Measurements from ENCODE around the gene SYNPR.
"Not testable (repeated sequence)": the region's sequence is repeated elsewhere in the genome, so short reads cannot be mapped to it uniquely, and the experiment has no call there.

Gene SYNPR

GRCh38 chr3:63242124-63242523 lies 36.0 kb upstream of the SYNPR start:
- DNase-seq (ENCODE audit: low read depth, low spot score), result no peak
- TF ChIP-seq CTCF (IDR thresholded peaks at IDR 0.05; ENCODE audit: low read depth, low read length), result no peak
- in situ Hi-C loops (cut with HindIII; ENCODE audit: low sequenced_read_pairs), result no loop called here
- no peak overlapping the region for H3K4me3 ChIP-seq (ENCODE audit: low read depth, low read length)

DNA sequence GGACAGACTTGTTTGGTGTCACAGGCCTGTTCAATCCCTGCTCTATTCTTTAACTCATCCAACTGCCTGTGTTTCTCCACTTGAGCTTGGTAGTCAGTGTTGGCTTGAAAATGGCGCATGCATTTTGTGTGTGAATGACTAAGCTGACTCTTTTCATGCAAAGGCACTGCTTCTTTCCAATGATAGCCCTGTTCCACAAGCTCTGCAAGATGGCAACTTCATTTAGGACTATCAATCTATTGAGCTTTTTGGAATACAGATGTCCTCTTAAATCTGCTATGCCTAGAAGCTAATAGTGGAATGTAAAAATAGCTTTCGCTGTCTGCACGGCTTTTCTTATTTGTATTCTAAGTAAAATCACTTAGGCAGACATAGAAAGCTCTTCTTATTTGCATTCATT lies 33.6 kb upstream of the SYNPR start:
- in situ Hi-C loops (cut with HindIII; ENCODE audit: low sequenced_read_pairs), result no loop called here

DNA sequence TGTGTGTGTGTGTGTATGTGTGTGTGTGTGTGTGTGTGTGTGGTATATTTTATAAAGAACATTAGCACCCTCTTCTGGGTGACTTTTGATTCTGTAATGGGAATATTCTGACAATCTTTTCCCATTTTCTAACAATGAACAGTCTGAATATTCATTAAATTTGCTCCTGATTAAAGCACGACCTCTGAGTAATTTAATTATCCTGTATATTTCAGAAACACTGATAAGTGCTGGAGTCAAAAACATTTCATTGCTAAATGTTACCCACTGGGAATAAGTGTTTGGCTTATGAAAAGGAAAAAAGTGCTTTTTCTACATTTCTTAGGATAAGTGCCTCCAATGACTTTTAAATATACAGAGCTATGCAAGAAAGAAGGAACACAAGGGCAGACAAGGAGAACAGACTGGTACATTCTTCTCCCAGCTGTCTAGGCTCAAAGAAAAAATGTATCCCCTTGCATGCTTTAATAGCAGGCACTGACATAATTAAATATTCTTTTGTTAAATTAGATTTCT lies 32.3 kb upstream of the SYNPR start:
- no peak overlapping the region for H3K4me3 ChIP-seq (ENCODE audit: low read depth, low read length)
- DNase-seq (ENCODE audit: low read depth, low spot score), result no peak
- in situ Hi-C loops (cut with HindIII; ENCODE audit: low sequenced_read_pairs), result no loop called here
- TF ChIP-seq CTCF (IDR thresholded peaks at IDR 0.05; ENCODE audit: low read depth, low read length), result no peak

More for the DNA sequence above, 33.6 kb upstream of the SYNPR start:
- no peak for TF ChIP-seq CTCF (IDR thresholded peaks at IDR 0.05; ENCODE audit: low read depth, low read length)
- DNase-seq (ENCODE audit: low read depth, low spot score), result no peak
- H3K4me3 ChIP-seq (ENCODE audit: low read depth, low read length), result no peak overlapping the region

GRCh38 chr3:63248015-63248414 lies 30.1 kb upstream of the SYNPR start:
- no peak overlapping the region for H3K4me3 ChIP-seq (ENCODE audit: low read depth, low read length)
- no peak for DNase-seq (ENCODE audit: low read depth, low spot score)
- in situ Hi-C loops (cut with HindIII; ENCODE audit: low sequenced_read_pairs), result no loop called here
- TF ChIP-seq CTCF (IDR thresholded peaks at IDR 0.05; ENCODE audit: low read depth, low read length), result no peak

DNA sequence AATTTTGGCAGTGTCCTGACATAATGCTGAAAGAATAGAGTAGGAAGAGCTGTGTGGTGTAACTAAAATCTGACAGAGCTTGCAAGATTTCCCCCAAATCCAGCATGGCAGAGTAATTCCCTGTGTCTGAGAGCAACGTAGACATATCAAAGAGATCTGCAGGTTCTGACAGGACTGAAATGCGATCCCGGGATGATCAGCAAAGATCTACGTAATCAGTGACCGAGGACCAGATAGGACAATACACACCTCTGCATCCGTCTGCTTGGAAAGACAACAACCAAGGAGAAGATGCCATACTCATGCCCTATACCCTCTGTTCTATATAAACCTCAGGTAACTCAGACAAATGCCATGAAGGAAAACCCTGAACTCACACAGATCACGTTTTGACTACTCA lies 26.6 kb upstream of the SYNPR start:
- no peak for TF ChIP-seq CTCF (IDR thresholded peaks at IDR 0.05; ENCODE audit: low read depth, low read length)
- no peak for DNase-seq (ENCODE audit: low read depth, low spot score)
- H3K4me3 ChIP-seq (ENCODE audit: low read depth, low read length), result no peak overlapping the region
- in situ Hi-C loops (cut with HindIII; ENCODE audit: low sequenced_read_pairs), result no loop called here

DNA sequence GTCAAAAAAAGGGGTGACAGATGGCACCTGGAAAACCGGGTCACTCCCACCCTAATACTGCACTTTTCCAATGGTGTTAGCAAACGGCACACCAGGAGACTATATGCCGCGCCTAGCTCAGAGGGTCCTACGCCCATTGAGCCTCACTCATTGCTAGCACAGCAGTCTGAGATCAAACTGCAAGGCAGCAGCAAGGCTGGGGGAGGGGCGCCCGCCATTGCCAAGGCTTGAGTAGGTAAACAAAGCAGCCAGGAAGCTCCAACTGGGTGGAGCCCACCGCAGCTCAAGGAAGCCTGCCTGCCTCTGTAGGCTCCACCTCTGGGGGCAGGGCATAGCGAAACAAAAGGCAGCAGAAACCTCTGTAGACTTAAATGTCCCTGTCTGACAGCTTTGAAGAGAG lies 22.3 kb upstream of the SYNPR start:
- in situ Hi-C loops (cut with HindIII; ENCODE audit: low sequenced_read_pairs); DNase-seq (ENCODE audit: low read depth, low spot score); H3K4me3 ChIP-seq (ENCODE audit: low read depth, low read length): not testable (repeated sequence)

DNA sequence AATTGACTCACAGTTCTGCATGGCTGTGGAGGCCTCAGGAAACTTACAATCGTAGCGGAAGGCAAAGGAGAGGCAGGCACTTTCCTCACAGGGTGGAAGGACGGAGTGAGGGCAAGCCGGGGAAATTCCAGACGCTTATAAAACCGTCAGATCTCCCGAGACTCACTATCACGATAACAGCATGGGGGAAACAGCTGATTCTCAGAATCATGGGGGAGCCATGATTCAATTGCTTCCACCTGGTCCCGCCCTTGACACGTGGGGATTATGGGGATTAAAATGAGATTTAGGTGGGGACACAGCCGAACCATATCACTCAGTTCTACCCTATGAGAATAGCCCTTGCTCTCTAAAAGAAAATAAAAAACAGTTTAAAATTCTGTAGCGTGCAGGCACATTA lies 13.4 kb upstream of the SYNPR start:
- TF ChIP-seq CTCF (IDR thresholded peaks at IDR 0.05; ENCODE audit: low read depth, low read length), result no peak
- in situ Hi-C loops (cut with HindIII; ENCODE audit: low sequenced_read_pairs), result no loop called here
- DNase-seq (ENCODE audit: low read depth, low spot score), result no peak
- H3K4me3 ChIP-seq (ENCODE audit: low read depth, low read length), result no peak overlapping the region

All from astrocyte of the spinal cord (primary cell).